AG09309 (cell line): ENCODE results near the gene GOLGA5.

Experiments
- DNase-seq: peaks from one replicate; pipeline ENCODE4 v3.0.0-alpha.2; 2010; ENCODE audit warnings: low read depth
- H3K4me3 ChIP-seq: 2 replicates; pipeline ENCODE4 v1.5.1; 2011; ENCODE audit warnings: mild to moderate bottlenecking, low read depth, low read length, moderate library complexity; ENCODE audit not compliant: control insufficient read depth
- TF ChIP-seq, protein P1 (sequence below): IDR thresholded peaks from 2 replicates; pipeline ENCODE4 v1.5.1; 2011; ENCODE audit warnings: mild to moderate bottlenecking, low read depth, low read length, inconsistent platforms; ENCODE audit not compliant: insufficient read depth, control insufficient read depth; ENCODE audit errors: missing control alignments

The GOLGA5 gene

DNA sequence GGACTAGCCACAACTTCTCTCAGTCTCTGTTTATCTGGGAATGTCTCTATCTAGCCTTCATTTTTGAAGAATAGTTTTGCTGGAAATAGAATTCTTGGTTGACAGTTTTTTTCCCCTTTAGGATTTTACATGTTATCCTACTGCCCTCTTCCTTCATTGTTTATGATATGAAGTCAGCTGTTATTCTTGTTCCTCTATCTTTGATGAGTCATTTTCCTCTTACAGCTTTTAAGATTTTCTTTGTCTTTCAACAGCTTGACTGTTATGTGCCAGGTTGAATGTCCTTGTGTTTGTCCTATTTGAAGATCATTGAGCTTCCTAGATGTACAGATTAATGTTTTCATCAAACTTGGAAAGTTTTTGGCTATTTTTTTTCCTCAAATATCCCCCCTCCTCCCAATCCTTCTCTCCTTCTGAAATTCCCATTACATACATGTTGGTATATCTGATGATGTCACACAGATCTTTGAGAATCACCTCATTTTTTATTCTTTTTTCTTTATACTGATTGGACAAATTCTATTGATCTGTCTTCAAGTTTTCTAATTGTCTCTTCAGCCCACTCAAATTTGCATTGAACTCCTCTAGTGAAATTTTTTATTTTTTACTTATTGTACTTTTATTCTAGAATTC, 4.5 kb upstream of the GOLGA5 start:
- TF ChIP-seq, protein P1, sequence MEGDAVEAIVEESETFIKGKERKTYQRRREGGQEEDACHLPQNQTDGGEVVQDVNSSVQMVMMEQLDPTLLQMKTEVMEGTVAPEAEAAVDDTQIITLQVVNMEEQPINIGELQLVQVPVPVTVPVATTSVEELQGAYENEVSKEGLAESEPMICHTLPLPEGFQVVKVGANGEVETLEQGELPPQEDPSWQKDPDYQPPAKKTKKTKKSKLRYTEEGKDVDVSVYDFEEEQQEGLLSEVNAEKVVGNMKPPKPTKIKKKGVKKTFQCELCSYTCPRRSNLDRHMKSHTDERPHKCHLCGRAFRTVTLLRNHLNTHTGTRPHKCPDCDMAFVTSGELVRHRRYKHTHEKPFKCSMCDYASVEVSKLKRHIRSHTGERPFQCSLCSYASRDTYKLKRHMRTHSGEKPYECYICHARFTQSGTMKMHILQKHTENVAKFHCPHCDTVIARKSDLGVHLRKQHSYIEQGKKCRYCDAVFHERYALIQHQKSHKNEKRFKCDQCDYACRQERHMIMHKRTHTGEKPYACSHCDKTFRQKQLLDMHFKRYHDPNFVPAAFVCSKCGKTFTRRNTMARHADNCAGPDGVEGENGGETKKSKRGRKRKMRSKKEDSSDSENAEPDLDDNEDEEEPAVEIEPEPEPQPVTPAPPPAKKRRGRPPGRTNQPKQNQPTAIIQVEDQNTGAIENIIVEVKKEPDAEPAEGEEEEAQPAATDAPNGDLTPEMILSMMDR = no peak
- no peak for DNase-seq

DNA sequence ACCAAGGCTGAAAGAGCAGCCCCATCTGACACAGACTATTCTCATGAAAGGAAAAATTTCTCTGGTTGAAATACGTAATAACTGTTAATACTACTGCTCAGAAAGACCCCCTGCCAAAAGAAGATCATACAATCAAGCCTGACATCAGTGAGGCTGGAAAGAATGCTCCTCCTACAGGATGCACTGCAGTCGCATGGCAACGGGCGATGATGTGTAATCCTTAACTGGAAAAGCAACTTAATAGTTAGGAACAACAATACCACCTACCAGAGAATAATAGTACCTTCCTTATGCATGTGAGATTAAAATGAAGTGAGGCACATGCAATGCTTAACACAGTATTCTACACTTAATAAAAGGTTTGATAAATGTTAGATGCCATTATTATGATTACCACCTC, 1.2 kb upstream of the GOLGA5 start:
- DNase-seq = no peak
- TF ChIP-seq, protein P1 = no peak
- H3K4me3 ChIP-seq = no peak overlapping the region

More for the DNA sequence above, 4.5 kb upstream of the GOLGA5 start:
- no peak overlapping the region for H3K4me3 ChIP-seq

DNA sequence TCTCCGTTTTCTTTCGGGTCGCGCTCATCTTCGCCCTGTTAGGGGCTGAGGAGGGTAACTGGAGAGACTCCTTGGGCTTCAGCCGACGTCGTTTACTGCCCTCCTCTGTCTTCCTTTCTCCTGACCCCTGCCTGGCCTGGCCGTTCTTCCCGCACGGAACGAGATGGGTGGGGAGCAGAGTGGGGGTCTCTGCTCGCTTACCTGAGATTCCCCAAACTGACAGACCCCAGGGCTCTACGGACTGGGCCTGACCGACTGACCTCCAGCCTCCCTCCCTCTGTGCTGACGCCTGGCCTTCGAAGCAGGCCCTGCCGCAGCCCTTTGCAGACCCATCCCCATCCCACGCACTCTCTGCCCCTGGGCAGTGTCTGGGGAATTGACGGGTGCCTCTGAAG, 439 bp downstream of the GOLGA5 start:
- TF ChIP-seq, protein P1 = no peak
- DNase-seq = no peak
- peak overlapping the region; percentile 63 for H3K4me3 ChIP-seq

DNA sequence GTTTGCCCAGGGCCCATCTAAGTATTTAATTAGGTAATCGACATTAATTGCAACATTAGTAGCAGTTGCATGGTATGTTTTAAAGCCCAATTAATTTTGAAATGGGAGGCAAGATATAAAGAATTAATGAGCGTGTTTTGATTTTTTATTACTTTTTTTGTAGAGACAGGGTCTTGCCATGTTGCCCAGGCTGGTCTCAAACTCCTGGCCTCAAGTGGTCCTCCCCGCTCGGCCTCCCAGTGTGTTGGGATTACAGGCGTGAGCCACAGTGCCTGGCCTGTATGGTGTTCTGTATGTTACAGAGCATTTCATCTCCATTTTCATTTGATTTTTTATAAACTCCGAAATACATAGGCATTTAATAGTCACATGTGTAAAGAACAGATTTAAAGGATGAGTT, 856 bp downstream of the GOLGA5 start:
- DNase-seq = no peak
- H3K4me3 ChIP-seq = peak overlapping the region; percentile 63
- TF ChIP-seq, protein P1 = no peak

DNA sequence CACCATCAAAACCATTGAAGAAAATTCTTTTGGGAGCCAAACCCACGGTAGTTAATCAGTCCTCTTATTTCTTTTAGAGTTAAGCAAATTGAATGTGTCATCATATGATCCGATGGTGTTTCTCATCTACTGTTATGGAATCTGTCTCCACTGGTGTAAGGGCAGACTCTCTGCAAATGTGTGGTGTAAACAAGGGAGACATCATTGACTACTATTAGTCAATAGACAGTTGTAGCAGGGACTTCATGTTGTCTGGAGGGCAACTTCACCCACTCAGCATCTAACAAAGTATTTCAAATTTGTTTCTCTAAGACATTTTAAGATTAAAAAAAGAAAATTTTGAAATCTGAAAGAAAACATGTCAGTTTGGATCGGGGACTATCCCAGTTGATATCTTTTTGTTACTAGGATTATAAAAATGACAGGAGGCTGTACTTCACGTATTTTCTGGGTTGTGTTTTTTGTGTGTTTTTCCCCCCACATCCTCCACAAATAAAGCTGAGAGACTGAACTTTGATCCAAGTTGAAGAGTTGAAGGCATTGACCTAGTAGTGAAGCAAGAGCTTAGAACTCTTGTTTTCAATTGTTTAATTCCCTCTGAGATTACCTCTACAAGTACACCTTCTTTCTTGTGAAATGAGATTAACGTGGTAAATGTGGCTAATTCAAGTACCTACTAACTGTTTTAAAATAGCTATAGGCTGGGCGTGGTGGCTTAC, 4.0 kb downstream of the GOLGA5 start:
- DNase-seq = no peak
- TF ChIP-seq, protein P1 = no peak
- no peak overlapping the region for H3K4me3 ChIP-seq

DNA sequence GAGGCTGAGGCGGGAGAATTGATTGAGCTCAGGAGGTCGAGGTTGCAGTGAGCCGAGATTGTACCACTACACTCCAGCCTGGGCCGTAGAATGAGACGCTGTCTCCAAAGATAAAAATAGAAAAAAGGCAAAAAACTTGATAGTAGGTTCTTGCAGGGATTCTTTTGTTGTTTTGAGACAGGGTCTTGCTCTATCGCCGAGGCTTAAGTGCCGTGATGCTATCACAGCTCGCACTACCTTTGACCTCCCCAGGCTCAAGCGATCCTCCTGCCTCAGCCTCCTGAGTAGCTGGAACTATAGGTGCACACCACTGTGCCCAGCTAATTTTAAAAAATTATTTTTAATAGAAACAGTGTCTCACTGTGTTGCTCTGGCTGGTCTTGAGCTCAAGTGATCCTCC, 4.7 kb downstream of the GOLGA5 start:
- no peak overlapping the region for H3K4me3 ChIP-seq
- TF ChIP-seq, protein P1 = no peak
- no peak for DNase-seq
